HL-60 (cell line): ENCODE results near the gene RCAN1.

Source experiments
- DNase-seq, 2 experiments: peaks; one replicate each; pipeline ENCODE4 v3.0.0-alpha.2; 2010 to 2020; ENCODE audit warnings: low read depth in 1 of 2, low spot score in 1 of 2
- H3K27ac ChIP-seq: fragments of 250-450 bp; sonication (Bioruptor Pico); replicated peaks from 2 replicates; pipeline ENCODE4 v1.5.1; 2020; ENCODE audit warnings: mild to moderate bottlenecking, moderate library complexity
- H3K27me3 ChIP-seq: fragments of 250-450 bp; sonication (Bioruptor Pico); 2 replicates; pipeline ENCODE4 v1.5.1; 2021; ENCODE audit warnings: mild to moderate bottlenecking, moderate library complexity; ENCODE audit not compliant: insufficient read depth, poor library complexity, severe bottlenecking
- H3K4me3 ChIP-seq: replicated peaks from 2 replicates; pipeline ENCODE4 v1.5.1; 2011; ENCODE audit warnings: mild to moderate bottlenecking, control low read depth, low read length; ENCODE audit not compliant: insufficient read depth
- GABPA ChIP-seq: IDR thresholded peaks from 2 replicates; pipeline ENCODE4 v1.6.1; 2012; ENCODE audit warnings: low read depth
- POLR2AphosphoS5 ChIP-seq: IDR thresholded peaks from 2 replicates; pipeline ENCODE4 v1.6.1; 2012; ENCODE audit warnings: low read depth
- REST ChIP-seq: IDR thresholded peaks from 2 replicates; pipeline ENCODE4 v1.6.1; 2012; ENCODE audit warnings: low read depth; ENCODE audit not compliant: insufficient replicate concordance
- SPI1 ChIP-seq: IDR thresholded peaks from 2 replicates; pipeline ENCODE4 v1.6.1; 2012; ENCODE audit warnings: low read depth, mild to moderate bottlenecking, borderline replicate concordance
- TF ChIP-seq, protein P1 (sequence below): IDR thresholded peaks from one replicate; pipeline ENCODE4 v1.5.1; 2011; ENCODE audit warnings: low read length, control low read depth, inconsistent platforms; ENCODE audit not compliant: insufficient read depth

The RCAN1 gene

DNA sequence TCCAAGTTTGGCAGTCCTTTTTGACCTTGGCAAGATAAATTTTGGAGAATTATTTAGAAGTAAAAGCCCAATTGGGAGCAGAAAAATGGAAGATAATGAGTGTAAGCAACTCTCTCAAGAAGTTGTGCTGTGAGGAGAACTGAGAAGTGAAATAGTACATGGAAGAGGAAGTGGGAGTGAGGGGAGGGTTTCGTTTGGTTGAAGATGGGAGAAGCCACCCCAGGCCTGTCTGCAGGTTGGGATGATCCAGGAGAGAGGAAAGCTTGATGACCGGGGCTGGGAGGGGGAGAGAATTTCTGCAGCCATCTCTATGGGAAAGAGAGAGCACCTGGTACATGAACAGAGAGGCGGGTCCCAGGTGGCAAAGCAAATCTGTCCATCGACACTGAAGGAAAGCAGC, 8.6 kb upstream of the RCAN1 start:
- Histone ChIP-seq H3K27ac (no peak overlapping the region), H3K27me3 (no peaks in the 10 kb centered on the region), H3K4me3 (no peak overlapping the region)
- peak; percentile 79 for TF ChIP-seq SPI1
- no peak for TF ChIP-seq REST
- no peak for DNase-seq

DNA sequence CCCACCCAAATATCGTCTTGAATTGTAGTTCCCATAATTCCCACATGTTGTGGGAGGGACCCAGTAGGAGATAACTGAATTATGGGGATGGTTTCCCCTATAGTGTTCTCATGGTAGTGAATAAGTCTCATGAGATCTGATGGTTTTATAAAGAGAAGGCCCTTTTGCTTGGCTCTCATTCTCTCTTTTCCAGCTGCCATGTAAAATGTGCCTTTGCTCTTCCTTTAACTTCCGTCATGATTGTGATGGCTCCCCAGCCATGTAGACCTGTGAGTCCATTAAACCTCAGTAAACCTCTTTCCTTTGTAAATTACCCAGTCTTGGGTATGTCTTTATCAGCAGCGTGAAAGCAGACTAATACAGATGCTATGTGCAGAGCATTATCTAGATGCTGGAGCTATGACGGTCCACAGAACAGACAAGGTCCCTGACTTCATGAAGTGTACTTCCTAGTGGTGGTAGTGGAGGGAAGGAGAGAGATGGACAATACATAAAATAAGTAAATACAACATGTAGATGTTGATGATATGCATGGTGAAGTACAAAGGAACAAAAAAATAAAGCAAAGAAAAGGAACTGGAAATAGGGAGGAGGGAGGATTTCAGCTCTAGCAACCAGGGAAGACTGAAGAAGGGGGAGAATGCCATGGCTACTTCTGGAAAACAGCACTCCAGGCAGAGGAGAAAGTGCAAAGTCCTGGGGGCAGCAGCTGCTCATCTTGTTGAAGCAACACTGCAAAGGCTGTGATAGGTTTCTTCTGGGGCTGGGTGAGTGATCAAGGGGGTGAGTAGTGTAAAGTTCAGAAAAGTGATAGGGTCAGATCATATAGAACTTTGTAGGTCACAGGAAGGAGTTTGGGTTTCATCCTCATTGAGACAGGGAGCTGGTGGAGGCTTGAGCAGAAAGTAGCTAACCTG, 6.8 kb upstream of the RCAN1 start:
- TF ChIP-seq SPI1 (no peak), GABPA (no peak), REST (no peak), POLR2AphosphoS5 (no peak)
- TF ChIP-seq, protein P1, sequence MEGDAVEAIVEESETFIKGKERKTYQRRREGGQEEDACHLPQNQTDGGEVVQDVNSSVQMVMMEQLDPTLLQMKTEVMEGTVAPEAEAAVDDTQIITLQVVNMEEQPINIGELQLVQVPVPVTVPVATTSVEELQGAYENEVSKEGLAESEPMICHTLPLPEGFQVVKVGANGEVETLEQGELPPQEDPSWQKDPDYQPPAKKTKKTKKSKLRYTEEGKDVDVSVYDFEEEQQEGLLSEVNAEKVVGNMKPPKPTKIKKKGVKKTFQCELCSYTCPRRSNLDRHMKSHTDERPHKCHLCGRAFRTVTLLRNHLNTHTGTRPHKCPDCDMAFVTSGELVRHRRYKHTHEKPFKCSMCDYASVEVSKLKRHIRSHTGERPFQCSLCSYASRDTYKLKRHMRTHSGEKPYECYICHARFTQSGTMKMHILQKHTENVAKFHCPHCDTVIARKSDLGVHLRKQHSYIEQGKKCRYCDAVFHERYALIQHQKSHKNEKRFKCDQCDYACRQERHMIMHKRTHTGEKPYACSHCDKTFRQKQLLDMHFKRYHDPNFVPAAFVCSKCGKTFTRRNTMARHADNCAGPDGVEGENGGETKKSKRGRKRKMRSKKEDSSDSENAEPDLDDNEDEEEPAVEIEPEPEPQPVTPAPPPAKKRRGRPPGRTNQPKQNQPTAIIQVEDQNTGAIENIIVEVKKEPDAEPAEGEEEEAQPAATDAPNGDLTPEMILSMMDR, result no peak
- no peak for DNase-seq
- no peak overlapping the region for H3K27ac ChIP-seq
- H3K27me3 ChIP-seq, result no peaks in the 10 kb centered on the region
- no peak overlapping the region for H3K4me3 ChIP-seq

DNA sequence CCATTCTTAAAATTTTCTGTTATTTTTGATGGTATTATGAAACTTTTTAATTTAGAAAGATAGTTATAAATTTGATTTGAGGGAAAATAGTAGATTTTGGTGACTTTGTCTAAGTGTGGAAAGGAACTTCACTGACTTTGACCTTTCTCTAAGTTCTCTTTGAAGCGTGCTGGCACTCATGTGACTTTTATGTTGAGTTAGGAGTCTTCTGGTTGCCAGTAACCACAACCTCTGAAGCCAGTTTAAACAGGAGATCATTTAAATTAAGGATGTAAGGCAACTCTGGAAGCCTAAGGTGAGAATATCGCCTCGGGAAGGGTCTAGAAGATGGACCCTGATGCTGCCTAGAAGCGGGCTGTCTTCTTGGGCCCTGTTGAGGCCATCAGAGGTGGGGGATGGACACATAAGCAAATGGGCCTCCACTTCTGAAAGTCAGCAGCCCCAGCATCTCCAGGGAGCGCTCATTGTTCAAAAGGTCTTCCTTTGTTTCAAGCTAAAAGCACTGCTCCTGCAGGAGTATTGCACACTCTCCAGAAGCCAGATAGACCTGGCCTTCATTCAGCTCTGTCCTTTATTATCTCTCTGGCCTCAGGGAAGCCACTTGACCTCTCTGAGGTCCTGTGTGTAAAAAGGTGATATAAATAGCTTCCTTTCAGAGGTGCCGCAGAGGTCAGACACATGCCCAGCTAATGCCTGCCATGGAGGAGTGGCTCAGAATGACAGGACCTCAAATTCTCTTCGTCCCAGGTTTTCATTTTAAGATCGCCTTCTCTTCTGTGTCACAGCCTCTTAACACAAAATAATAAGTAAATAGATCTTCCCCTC, 5.1 kb upstream of the RCAN1 start:
- TF ChIP-seq POLR2AphosphoS5, result no peak
- TF ChIP-seq, protein P1, result no peak
- no peak for TF ChIP-seq GABPA
- TF ChIP-seq REST, result no peak
- no peak for TF ChIP-seq SPI1
- Histone ChIP-seq H3K4me3 (no peak overlapping the region), H3K27me3 (no peaks in the 10 kb centered on the region), H3K27ac (peak overlapping the region; percentile 19; the same call in 1 of the 2 replicates)
- no peak for DNase-seq
